Activated T-cell treated with anti-CD3 and anti-CD28 coated beads for 24 hours (primary cell): Measurements from ENCODE around the gene LIAS.
A peak's percentile ranks its signal among the peaks of the same experiment; 100 is the strongest.
"Not testable (repeated sequence)": the region's sequence is repeated elsewhere in the genome, so short reads cannot be mapped to it uniquely, and the experiment has no call there.

Source experiments
- DNase-seq: peaks from one replicate; pipeline ENCODE4 v3.0.0-alpha.2; 2020; ENCODE audit warnings: low read depth

LIAS gene

DNA sequence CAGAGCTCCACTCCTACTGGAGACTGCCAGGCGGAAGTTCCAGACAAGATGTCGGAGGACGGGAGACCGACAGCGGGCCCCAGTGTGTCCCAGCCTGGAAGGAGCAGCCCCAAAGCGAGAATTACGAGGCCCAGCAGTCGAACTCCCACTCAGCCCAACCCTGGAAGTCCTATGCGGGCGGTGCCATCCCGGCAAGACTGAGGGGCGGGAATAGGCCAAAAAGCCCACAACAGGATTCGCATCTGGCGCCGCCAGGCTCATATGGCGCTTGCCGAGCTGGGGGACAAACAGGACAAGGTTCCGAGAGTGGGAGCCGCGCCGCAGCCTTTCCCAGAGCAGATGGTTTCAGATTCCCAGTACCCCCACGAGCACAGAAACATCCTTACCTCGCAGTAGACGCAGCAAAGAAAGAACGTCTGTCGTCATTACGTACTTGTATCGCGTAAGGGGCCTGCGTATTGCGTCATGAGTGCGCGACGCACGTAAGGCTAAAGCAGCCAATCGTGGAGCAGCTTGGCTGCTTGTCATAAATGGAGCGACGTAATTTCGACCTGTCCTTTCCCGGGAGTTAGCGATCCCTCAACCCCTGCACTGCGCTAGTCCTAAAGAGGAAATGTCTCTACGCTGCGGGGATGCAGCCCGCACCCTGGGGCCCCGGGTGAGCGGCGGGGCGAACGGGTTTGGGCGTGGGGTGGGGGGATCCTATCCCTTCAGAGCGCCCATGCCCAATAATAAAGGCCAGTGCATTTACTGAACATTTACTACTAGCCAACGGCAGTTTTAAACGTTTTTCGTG, at the start of gene LIAS, which contains the start of gene RPL9:
Gene LIAS (plus strand): TSS at position 552 of the 796 bp plus-strand sequence. CDS start 62 bp downstream, at position 614.
Gene RPL9 (minus strand): TSS at position 418 of the 796 bp plus-strand sequence. CDS start 483 bp downstream, outside the sequence.
- peak; percentile 90 for DNase-seq

DNA sequence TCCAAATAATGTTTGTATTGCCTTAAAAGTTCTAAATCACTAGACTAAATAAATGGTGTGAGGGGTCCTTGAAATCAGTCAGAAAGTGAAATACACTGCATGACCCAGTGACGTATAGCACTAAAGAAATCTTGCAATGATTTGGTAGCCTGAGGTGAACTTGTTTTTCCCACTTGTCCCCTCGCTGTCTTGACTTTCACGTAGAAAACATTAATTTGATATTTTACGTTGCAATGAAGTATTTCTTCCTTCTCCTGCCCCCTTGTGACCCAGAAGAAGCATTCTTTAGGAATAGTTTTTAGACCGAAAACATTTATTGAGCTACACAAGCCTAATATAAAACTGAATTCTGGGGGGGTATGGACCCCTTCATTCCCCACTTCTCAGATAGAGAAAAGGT, 48.4 kb upstream of the LIAS start:
- DNase-seq = no peak

DNA sequence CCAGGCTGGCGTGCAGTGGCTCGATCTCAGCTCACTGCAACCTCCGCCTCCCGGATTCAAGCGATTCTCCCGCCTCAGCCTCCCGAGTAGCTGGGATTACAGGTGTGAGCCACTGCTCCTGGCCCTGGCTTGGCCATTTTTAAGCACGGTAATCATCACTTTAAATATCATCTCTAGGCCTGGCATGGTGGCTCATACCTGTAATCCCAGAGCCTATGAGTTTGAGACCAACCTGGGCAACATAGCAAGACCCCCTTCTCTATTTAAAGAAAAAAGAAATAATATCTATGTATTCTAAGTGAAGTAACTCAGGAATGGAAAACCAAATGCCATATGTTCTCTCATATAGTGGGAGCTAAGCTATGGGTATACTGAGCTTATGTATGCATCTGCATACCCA, 47.3 kb upstream of the LIAS start:
- not testable (repeated sequence) for DNase-seq

DNA sequence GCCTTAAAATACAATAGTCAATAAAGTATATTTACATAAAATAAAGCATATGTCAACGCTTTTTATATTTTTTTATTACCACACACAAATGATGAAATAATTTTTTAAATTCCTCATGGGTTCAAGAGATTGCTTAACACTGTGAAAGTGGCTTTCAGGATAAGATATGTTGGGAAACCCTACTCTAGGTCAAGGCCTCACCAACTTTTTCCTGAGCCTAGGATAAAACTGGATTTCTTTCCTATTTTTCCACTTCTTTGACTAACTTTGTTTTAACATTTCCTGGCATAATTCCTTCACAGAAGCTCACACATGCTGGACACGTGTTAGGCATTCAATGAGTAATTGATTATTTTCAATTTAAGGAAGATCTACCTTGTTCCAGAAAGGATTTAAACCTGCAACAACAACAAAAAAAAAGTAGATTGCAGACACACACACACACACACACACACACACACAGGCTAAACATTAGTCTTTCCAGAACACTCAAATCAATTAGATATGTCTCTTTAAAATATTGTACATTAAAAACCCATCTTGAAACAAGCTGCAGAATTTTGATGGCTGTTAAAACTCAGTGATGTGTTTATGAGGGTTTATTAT, 43.1 kb upstream of the LIAS start:
- DNase-seq = no peak

DNA sequence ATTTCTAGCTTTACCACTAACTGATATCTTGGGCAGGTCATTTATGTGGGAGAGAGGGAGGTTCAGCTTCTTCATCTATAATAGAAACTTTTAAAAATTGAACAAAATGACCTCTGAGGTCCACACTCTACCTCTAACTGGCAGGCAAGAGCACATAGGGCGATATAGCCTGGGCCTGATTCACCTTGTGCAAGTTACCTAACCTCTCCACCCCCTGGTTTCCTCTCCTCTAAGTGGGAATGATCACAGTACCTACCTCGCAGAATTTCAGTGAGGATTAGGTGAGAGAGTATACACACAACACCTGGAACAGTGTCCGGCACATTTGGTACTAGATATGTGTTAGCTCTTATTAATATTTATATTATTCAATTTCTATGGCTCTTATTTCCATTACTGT, 36.6 kb upstream of the LIAS start:
- DNase-seq = no peak

DNA sequence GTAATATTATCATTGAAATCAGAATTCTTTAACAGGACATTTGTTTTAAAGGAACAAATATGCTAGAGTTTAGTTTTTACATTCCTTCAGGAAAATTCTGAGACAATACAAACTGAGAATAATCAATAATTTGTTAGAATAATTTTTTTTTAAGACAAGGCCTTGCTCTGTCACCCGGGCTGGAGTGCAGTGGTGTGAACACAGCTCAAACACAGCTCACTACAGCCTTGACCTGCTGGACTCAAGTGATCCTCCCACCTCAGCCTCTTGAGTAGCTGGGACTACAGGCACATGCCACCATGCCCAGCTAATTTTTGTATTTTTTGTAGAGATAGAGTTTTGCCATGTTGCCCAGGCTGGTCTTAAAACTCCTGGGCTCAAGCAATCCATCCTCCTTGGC, 33.6 kb upstream of the LIAS start:
- DNase-seq = not testable (repeated sequence)

DNA sequence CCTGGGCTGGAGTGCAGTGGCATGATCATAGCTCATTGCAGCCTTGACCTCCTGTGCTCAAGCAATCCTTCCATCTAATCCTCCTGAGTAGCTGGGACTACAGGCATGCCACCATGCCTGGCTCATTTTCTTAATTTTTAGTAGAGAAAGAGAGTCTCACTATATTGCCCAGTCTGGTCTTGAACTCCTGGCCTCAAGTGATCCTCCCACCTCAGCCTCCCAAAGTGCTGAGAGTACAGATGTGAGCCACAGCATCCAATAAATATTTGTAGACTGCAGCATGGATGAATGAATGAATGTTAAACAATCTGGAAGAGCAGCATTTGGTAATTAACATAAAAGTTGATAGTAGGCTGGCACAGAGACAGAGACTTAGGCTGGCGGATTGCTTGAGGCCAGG, 32.1 kb upstream of the LIAS start:
- DNase-seq = no peak

DNA sequence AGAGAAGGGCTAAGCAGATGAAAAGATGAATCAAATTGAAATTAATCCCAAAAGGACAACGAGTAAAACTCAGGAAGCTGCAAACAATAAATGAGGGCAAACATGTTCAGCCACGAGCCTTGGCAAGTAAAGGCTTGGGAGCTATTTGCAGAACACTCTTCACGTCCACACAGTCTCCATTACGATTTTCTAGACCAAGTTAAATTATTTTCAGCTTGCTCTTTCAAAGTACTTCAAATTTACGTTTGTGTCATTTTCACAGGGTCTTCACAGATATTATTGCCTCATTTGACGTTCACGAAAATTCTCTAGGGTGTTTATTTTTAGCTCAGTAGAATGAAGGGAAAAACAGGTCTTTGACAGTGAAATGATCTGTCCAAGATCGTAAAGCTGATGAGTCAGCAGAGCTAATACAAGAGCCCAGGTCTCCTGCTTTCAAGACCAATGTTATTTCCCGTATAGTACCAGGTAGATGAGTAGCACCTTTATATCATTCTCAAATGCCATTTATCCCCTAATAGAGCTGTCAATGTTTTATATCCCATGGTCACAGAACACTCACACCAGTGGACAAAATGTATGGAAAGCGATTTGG, 31.2 kb upstream of the LIAS start:
- no peak for DNase-seq

DNA sequence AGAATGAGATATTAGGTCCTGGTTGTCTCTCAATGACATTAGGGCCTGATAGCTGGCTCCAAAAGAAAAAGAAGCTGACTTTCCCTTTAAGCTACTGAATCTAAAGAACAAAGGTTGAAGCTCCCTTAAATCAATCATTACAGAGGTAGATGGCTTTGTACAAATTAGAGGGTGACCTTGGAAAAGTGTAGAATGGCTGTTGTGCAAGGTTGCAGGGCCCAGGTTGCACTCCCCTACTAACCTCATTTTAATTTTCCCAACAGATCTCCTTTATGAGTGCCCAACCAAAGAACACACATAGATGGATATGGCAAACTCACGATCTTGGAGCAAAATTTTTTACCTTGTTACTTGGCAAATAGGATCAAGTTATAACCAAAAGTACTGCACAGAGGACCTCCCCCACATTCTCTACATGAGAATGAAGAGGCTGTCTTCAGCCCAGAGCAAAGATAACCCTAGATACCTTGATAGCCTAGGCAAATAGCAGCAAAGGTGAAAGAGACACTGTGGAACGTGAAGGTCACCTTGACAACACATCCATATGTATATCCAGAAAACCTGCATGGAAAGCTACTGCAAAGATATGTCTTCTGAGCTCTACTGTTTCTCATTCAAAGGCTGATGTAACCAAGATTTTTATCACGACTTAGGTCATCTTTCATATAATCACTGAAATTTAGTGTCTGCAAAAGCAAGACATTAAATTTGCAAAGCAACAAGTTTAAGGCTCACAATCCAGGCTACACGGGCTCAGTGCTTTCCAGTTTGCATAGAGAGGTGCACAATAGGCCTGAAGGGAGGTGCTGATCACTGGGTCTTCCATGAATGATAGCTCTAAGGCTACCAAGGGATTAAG, 29.2 kb upstream of the LIAS start:
- no peak for DNase-seq

DNA sequence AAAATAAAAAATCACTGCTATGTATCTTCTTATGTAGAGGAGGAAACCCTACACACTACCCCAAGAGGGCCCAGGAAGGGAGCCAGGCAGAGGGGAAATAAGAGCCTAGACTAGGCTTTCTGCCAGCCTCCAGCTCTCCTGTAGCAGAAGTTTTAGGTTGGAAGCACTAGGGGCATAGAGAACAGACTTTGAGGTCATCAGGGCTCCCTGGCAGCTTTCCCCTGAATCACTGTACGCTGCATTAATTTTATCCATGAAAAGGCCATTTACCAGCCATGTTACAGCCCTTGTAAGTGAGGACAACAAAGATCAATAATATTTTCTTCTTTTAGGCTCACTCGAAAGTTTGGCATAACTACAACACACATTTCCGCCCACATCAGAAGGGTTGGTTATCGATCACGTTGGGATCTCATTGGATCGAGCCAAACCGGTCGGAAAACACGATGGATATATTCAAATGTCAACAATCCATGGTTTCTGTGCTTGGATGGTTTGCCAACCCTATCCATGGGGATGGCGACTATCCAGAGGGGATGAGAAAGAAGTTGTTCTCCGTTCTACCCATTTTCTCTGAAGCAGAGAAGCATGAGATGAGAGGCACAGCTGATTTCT, 24.9 kb upstream of the LIAS start:
- DNase-seq = no peak

DNA sequence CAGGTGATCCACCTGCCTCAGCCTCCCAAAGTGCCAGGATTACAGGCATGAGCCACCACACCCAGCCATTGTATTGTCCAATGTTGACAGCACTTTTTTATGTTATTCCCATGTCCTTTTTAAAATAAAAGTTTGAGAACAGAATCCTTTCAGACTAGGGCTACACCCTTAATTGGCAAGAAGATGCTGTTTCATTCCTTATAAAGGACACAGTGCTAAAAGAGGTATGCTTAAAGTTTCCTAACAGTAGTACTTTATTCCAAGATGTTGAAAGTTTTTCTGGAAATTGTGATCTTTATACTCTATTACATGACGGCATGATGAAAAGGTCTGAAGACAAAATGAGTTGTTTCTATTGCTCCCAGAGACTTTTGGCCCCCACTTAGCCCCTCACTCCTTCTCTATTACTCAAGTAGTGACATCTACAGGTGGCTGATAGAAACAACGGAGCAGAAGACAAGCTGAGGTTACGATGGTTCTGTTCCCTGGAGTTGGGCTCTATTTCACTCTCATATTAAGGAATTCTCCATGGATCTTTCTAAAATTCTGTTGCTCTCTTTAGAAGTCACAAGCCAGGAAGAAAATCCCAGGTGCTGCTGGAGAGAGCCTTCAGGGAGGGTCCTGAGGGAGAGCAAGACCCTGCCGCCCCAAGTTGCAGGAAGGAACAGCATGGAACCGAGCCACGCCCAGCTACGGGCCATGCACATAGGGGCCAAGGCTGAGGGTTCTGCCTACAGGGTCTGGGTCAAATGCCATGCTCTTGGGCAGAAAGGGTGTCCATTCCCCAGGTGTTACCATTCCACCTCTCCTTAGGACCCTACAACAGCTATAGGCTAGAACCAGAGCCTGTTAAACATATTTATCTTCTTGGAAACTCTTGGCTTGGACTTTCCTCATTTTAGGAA, 22.9 kb upstream of the LIAS start:
- no peak for DNase-seq

DNA sequence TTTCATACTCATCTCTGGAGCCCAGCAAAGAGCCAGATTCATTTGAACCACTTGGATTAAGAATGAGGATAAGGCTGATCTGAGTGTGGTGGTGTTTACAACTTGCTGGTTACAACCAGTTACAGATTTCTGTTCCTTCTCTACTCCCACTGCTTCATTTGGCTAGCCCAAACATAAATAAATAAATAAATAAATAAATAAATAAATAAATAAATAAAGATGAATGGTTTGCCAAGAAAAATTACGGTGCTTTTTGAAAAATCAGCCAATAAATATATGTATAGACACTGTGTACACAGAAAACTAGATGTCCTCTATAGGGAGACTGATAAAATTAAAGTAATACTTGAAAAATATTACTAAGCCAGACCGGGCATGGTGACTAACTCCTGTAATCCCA, 17.3 kb upstream of the LIAS start:
- no peak for DNase-seq

DNA sequence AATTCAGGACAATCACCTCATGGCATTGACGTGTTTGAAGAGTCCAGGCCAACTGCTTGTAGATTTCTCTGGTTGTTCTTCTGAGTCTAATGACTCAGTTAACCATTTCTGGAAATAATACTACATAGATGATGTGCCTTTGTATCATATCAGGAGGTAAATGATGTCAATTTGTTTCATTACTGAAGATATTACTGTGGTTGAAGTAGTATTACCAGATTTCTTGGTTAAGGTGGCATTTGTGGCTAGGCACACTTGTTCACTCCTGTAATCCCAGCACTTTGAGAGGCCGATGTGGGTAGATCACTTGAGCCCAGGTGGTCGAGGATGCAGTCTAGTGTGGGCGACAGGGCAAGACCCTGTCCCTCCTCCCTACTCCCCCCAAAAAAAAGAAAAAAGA, 15.9 kb upstream of the LIAS start:
- no peak for DNase-seq

DNA sequence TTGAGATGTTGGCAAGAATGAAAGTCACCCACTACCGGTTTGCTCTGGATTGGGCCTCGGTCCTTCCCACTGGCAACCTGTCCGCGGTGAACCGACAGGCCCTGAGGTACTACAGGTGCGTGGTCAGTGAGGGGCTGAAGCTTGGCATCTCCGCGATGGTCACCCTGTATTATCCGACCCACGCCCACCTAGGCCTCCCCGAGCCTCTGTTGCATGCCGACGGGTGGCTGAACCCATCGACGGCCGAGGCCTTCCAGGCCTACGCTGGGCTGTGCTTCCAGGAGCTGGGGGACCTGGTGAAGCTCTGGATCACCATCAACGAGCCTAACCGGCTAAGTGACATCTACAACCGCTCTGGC, 12.4 kb upstream of the LIAS start:
- no peak for DNase-seq

DNA sequence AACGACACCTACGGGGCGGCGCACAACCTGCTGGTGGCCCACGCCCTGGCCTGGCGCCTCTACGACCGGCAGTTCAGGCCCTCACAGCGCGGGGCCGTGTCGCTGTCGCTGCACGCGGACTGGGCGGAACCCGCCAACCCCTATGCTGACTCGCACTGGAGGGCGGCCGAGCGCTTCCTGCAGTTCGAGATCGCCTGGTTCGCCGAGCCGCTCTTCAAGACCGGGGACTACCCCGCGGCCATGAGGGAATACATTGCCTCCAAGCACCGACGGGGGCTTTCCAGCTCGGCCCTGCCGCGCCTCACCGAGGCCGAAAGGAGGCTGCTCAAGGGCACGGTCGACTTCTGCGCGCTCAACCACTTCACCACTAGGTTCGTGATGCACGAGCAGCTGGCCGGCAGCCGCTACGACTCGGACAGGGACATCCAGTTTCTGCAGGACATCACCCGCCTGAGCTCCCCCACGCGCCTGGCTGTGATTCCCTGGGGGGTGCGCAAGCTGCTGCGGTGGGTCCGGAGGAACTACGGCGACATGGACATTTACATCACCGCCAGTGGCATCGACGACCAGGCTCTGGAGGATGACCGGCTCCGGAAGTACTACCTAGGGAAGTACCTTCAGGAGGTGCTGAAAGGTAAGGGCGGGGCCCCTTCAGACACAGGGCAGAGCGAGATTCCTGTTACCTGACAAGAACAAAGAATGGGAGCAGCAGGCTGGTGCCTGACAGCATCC, 11.8 kb upstream of the LIAS start:
- peak; percentile 17 for DNase-seq

DNA sequence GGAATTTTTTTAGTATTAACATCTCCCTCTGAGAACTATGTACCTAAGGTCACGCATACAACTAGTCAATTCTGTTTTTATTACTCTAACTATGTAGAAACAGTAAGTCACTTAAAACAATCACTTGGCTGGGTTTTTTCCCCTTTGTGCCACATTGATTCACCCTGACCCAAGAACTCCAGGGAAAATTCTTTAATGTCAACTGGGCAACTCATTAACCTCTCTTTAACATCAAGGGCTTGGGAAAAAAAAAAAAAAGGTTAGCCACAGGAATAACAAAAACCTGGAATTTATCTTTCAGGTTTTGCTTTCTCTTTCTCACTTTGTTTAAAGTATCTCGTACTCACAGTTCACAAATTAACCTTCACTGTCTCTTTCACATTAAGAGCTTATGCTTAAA, 8.2 kb upstream of the LIAS start:
- DNase-seq = no peak

DNA sequence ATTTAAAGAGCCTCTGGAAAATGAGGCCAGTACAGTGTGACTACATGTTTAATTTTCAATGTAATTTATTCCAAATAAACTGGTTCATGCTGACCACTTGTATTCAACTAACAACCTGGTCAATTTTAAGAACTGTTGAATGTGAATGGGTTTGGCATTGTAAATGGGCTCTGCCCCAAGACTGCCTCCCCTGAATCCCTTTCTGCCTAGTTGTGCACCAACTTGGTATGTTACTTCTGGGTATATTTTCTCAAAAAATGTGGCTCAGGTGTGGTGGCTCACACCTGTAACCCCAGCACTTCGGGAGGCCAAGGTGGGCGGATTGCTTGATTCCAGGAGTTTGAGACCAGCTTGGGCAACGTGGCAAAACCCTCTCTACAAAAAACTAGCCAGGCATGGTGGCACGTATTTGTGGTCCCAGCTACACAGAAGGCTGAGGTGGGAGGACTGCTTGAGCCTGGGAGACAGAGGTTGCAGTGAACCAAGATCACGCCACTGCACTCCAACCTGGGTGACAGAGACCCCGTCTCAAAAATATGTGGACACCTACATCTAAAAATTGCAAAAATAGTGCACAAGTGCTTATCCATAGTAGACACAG, 7.3 kb upstream of the LIAS start:
- DNase-seq = no peak

DNA sequence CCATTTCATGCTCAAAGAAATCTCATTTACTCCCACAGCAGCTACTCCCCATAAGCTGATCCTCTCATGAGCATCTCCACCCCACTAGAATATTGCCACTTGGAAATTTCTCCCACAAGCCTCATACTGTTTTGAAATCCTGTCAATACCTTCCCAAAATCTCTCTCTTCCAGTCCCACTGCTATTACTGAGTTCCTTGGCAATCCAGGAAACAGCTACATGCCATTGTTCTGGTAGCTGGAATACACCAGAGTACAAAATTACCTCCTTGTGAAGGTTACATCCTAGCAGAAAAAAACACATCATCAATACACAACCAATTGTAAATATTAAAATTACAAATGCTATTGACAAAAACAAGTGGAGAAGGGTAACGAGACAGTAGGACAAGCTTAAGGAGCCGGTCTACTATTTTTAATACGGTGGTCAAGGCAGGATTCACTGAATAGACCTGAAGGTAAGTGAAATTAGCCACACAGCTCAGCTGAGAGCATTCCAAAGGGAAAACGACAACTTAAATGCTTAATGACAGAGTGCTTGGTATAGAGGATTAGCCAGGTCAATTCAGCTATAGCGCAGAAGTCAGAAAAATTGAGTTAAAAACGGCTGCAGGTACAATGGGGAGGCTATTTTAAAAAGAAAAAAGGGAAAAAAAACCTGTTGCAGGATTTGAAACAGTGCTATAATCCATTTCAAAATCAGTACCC, 6.5 kb upstream of the LIAS start:
- no peak for DNase-seq
